ENCODE results near the gene ZNRF4.

Gene ZNRF4

DNA sequence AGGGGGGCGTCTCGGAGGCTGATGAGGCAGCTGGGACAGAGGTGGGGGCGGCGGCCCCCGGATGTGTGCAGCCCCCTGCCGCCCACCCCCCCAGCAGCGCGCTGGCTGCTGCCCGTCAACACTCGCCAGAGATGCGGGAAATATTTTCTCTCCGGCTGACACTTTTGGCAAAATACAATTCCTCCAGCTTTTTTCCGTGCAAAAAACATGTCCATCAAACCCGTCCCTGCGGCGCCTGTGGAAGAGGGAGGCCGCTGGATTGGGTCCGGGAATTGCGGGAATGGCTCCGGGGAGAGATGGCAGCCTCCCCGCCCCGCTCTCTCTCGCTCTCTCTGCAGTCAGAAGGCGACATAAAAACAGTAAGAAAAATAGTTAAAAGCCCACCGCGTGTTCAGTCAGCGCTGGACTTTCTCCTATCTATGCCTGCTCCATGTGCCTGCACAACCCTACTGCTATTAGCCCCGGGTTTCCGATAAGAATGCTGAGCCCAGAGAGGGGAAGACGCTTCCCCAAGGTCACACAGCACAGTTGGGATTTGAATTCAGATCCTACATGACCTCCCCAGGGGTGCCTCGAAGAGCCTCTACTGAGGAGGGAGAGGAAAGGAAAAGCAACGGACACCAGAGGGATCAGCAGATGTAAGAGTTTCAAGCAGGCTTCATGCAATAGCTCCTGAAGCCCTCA is 23.2 kb downstream of the ZNRF4 start:
- Histone ChIP-seq H3F3A (ENCODE audit: low read depth) (no peaks in the 10 kb centered on the region), H3K4me3 (ENCODE audit: low read length, poor library complexity, severe bottlenecking) (no peak overlapping the region), H3K4me1 (ENCODE audit: insufficient read depth, low read length, poor library complexity, severe bottlenecking) (no peaks in the 10 kb centered on the region), H3K9me2 (replicated peaks; ENCODE audit: low read depth, low read length) (no peaks in the 10 kb centered on the region), H3K4me2 (ENCODE audit: low read depth, low read length, poor library complexity, severe bottlenecking) (no peak overlapping the region), H3K9ac (ENCODE audit: low read depth, low read length, poor library complexity, severe bottlenecking) (no peak overlapping the region), H4K20me1 (ENCODE audit: insufficient read depth, low read length, poor library complexity, severe bottlenecking) (no peaks in the 10 kb centered on the region), H3K27me3 (ENCODE audit: insufficient read depth, low read length, poor library complexity, severe bottlenecking) (no peaks in the 10 kb centered on the region), H3K36me3 (ENCODE audit: insufficient read depth, low read length) (no peaks in the 10 kb centered on the region), H3K9me3 (ENCODE audit: insufficient read depth, low read depth, low read length) (no peaks in the 10 kb centered on the region), H2AFZ (ENCODE audit: low read length) (no peak overlapping the region), H3K79me2 (ENCODE audit: insufficient read depth, low read length) (no peaks in the 10 kb centered on the region)
- no peak for TF ChIP-seq EZH2phosphoT487 (IDR thresholded peaks at IDR 0.05; ENCODE audit: borderline replicate concordance)
- TF ChIP-seq, protein P1, sequence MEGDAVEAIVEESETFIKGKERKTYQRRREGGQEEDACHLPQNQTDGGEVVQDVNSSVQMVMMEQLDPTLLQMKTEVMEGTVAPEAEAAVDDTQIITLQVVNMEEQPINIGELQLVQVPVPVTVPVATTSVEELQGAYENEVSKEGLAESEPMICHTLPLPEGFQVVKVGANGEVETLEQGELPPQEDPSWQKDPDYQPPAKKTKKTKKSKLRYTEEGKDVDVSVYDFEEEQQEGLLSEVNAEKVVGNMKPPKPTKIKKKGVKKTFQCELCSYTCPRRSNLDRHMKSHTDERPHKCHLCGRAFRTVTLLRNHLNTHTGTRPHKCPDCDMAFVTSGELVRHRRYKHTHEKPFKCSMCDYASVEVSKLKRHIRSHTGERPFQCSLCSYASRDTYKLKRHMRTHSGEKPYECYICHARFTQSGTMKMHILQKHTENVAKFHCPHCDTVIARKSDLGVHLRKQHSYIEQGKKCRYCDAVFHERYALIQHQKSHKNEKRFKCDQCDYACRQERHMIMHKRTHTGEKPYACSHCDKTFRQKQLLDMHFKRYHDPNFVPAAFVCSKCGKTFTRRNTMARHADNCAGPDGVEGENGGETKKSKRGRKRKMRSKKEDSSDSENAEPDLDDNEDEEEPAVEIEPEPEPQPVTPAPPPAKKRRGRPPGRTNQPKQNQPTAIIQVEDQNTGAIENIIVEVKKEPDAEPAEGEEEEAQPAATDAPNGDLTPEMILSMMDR (conservative IDR thresholded peaks at IDR 0.05; ENCODE audit: low read length) = no peak

GRCh38 chr19:5478925-5479588 is 23.8 kb downstream of the ZNRF4 start:
- TF ChIP-seq, protein P1 (conservative IDR thresholded peaks at IDR 0.05; ENCODE audit: low read length) = no peak
- no peak for TF ChIP-seq EZH2phosphoT487 (IDR thresholded peaks at IDR 0.05; ENCODE audit: borderline replicate concordance)
- Histone ChIP-seq H4K20me1 (ENCODE audit: insufficient read depth, low read length, poor library complexity, severe bottlenecking) (no peaks in the 10 kb centered on the region), H3K4me3 (ENCODE audit: low read length, poor library complexity, severe bottlenecking) (no peak overlapping the region), H2AFZ (ENCODE audit: low read length) (no peak overlapping the region), H3K9me3 (ENCODE audit: insufficient read depth, low read depth, low read length) (no peaks in the 10 kb centered on the region), H3K79me2 (ENCODE audit: insufficient read depth, low read length) (no peaks in the 10 kb centered on the region), H3K9me2 (replicated peaks; ENCODE audit: low read depth, low read length) (no peaks in the 10 kb centered on the region), H3K4me2 (ENCODE audit: low read depth, low read length, poor library complexity, severe bottlenecking) (no peak overlapping the region), H3F3A (ENCODE audit: low read depth) (no peaks in the 10 kb centered on the region), H3K4me1 (ENCODE audit: insufficient read depth, low read length, poor library complexity, severe bottlenecking) (no peaks in the 10 kb centered on the region), H3K27me3 (ENCODE audit: insufficient read depth, low read length, poor library complexity, severe bottlenecking) (no peaks in the 10 kb centered on the region), H3K36me3 (ENCODE audit: insufficient read depth, low read length) (no peaks in the 10 kb centered on the region), H3K9ac (ENCODE audit: low read depth, low read length, poor library complexity, severe bottlenecking) (no peak overlapping the region)

GRCh38 chr19:5479958-5480357 is 24.7 kb downstream of the ZNRF4 start:
- Histone ChIP-seq H4K20me1 (ENCODE audit: insufficient read depth, low read length, poor library complexity, severe bottlenecking) (no peaks in the 10 kb centered on the region), H2AFZ (ENCODE audit: low read length) (no peak overlapping the region), H3F3A (ENCODE audit: low read depth) (no peaks in the 10 kb centered on the region), H3K4me3 (ENCODE audit: low read length, poor library complexity, severe bottlenecking) (no peak overlapping the region), H3K79me2 (ENCODE audit: insufficient read depth, low read length) (no peaks in the 10 kb centered on the region), H3K9ac (ENCODE audit: low read depth, low read length, poor library complexity, severe bottlenecking) (no peak overlapping the region), H3K36me3 (ENCODE audit: insufficient read depth, low read length) (no peaks in the 10 kb centered on the region), H3K9me2 (replicated peaks; ENCODE audit: low read depth, low read length) (no peaks in the 10 kb centered on the region), H3K4me1 (ENCODE audit: insufficient read depth, low read length, poor library complexity, severe bottlenecking) (no peaks in the 10 kb centered on the region), H3K27me3 (ENCODE audit: insufficient read depth, low read length, poor library complexity, severe bottlenecking) (no peaks in the 10 kb centered on the region), H3K4me2 (ENCODE audit: low read depth, low read length, poor library complexity, severe bottlenecking) (no peak overlapping the region), H3K9me3 (ENCODE audit: insufficient read depth, low read depth, low read length) (no peaks in the 10 kb centered on the region)
- TF ChIP-seq, protein P1 (conservative IDR thresholded peaks at IDR 0.05; ENCODE audit: low read length) = no peak
- TF ChIP-seq EZH2phosphoT487 (IDR thresholded peaks at IDR 0.05; ENCODE audit: borderline replicate concordance) = no peak
